ENCODE measurements around the gene HPX. TPM values are rescaled to one million over a fixed set of nuclear protein-coding genes. Genes with fewer than 3 reads are reported as not detected.
A peak's percentile ranks its signal among the peaks of the same experiment; 100 is the strongest.

The HPX gene
- total RNA-seq, 1 donor from 2014 or later: 1.7 TPM

DNA sequence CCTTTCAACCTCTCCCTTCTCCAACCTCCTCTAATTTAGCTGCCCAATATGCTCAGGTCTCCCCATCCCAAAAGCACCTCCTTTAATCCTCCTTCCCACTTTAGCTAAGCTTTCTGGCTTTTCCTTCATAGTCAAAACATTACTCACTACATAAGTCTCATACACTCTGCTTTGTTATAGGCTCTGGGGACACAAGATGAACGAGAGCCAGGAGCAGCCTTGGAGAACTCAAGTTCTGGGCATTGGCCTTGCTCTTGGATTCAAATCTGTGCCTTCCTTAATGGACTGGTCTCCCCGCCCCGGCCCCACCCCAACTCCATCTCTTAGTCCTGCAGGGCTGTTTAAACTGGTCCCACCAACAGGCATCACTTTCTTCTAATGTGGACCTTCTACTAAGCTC is 11.4 kb upstream of the HPX start:
- Histone ChIP-seq H3K27me3 (ENCODE audit: low read depth) (no peaks in the 10 kb centered on the region), H3K4me1 (no peaks in the 10 kb centered on the region), H3K9me3 (no peaks in the 10 kb centered on the region), H3K36me3 (peaks cover 94% of the 10 kb centered on the region), H3K4me3 (no peak overlapping the region), H3K27ac (no peak overlapping the region)
- ATAC-seq (no peak), DNase-seq (no peak)
- intact Hi-C loops (cut with DNase I): no loop called here
- TF ChIP-seq, protein P1, sequence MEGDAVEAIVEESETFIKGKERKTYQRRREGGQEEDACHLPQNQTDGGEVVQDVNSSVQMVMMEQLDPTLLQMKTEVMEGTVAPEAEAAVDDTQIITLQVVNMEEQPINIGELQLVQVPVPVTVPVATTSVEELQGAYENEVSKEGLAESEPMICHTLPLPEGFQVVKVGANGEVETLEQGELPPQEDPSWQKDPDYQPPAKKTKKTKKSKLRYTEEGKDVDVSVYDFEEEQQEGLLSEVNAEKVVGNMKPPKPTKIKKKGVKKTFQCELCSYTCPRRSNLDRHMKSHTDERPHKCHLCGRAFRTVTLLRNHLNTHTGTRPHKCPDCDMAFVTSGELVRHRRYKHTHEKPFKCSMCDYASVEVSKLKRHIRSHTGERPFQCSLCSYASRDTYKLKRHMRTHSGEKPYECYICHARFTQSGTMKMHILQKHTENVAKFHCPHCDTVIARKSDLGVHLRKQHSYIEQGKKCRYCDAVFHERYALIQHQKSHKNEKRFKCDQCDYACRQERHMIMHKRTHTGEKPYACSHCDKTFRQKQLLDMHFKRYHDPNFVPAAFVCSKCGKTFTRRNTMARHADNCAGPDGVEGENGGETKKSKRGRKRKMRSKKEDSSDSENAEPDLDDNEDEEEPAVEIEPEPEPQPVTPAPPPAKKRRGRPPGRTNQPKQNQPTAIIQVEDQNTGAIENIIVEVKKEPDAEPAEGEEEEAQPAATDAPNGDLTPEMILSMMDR (IDR thresholded peaks at IDR 0.05): no peak

DNA sequence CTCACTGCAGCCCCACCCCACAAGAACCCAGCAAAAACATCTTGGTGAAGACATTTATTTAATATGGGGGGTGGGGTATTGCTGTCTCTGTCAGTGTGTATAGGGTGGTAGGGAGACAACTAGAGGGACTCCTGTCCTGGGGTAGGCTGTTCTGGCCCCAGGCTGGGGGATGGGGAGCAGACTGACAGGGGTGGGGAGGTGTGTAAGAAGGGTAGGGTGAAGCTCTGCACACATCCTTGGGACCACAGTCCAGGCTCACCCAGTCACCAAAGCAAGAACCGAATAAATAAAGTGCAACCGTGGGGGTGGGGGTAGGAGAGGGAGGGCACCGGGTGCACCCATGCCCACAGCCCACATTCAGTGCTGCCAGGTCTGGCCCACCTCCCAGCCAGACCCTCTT is 7.8 kb upstream of the HPX start:
- Histone ChIP-seq H3K36me3 (peaks cover 57% of the 10 kb centered on the region), H3K9me3 (no peaks in the 10 kb centered on the region), H3K4me3 (no peak overlapping the region), H3K4me1 (no peaks in the 10 kb centered on the region), H3K27ac (no peak overlapping the region), H3K27me3 (ENCODE audit: low read depth) (no peaks in the 10 kb centered on the region)
- no peak for ATAC-seq
- intact Hi-C loops (cut with DNase I): no loop called here
- TF ChIP-seq, protein P1 (IDR thresholded peaks at IDR 0.05): no peak
- no peak for DNase-seq

DNA sequence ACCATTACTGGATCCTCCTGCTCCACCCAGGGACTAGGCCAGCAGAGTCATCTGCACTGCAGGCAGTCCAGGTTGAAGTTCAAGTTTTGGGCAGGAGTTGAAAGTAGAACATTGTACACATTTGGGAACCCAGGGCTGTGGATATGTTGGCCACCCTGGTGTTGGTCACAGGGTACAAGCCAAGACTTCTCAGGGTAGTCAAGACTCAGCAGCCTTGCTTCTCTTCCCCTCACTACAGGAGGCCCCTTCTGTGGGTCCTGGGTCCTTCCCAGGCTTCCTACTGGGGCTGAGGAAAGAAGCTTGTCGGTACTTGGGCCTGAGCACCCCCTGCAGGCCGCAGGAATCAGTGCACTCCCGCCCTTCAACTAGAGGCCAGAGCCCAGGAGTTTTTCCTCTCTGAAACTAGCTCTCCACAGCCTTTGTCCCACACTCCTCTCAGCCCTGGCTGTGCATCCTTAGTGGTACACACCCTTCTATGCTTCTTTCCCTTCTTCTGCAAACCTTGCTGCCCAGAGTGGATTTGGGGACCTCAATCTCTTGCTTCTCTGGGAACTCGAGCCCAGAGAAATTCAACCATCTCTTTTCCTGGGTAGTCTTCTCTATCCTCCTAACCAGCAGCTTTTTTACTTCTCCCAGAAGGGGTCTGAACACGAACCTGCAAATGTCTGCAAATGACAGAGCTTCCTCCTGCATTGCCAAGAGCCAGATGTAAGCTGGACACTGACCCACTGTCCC is 2.6 kb upstream of the HPX start:
- Histone ChIP-seq H3K4me3 (no peak overlapping the region), H3K9me3 (no peaks in the 10 kb centered on the region), H3K27me3 (ENCODE audit: low read depth) (no peaks in the 10 kb centered on the region), H3K36me3 (peaks cover 6% of the 10 kb centered on the region), H3K27ac (no peak overlapping the region), H3K4me1 (peaks cover 16% of the 10 kb centered on the region)
- ATAC-seq (peak; percentile 84 to 87), DNase-seq (peak; percentile 62)
- intact Hi-C loops (cut with DNase I): loop anchor here (5.0 kb wide), 1 partner anchor 66 kb away; no protein-coding TSS in a partner anchor
- TF ChIP-seq, protein P1 (IDR thresholded peaks at IDR 0.05): peak; percentile 88

DNA sequence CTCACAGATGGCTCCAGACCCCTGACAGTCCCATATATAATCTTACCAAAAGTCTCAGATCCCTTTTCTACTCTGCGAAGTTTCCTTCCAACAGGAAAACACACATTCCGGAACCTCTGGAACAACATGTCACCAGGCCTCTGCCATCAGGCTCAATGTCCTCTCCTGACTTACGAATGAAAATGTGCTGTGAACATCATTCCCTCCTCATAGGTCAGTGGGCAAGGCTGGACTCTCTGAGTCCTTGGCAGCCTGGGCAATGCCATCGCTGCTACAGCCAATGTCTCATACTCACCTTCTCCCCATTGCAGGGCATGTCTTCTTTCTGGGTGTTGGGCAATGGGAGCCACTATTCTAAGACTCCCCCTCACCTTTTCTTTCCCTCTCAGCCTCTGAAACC is 1.7 kb upstream of the HPX start:
- Histone ChIP-seq H3K27ac (no peak overlapping the region), H3K9me3 (no peaks in the 10 kb centered on the region), H3K27me3 (ENCODE audit: low read depth) (no peaks in the 10 kb centered on the region), H3K4me3 (no peak overlapping the region), H3K36me3 (peaks cover 2% of the 10 kb centered on the region), H3K4me1 (peaks cover 16% of the 10 kb centered on the region)
- DNase-seq (no peak), ATAC-seq (no peak)
- TF ChIP-seq, protein P1 (IDR thresholded peaks at IDR 0.05): no peak
- intact Hi-C loops (cut with DNase I): loop anchor here (5.0 kb wide), 1 partner anchor 65 kb away; no protein-coding TSS in a partner anchor

DNA sequence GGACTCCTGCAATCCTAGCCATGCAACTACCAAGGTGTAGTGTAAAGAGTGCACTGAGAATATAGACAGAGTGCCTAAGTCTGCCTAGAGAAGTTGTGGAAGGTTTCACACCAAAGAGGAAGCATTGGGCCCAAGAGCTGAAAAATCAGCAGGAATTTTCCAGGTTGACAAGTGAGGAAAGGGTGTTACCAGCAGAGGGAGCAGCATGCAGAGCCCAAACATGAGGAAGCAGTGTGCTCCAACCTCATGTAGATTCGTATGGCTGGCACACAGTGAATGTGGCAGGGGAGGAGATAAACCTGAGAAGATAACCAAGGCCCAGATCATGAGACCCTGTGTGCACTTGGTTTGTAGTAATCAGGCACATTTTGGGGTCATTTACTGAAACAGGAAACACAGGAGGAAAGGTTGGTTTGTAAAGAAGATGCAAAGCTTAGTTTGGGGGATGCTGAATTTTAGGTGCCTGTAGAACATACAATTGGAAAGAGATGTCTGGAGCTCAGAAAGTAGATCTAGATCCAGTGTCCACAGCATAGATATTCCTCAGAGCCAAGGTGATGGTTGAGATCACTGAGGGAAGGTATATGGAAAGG is 1.7 kb downstream of the HPX start:
- TF ChIP-seq, protein P1 (IDR thresholded peaks at IDR 0.05): peak; percentile 66

More for the DNA sequence above, 1.7 kb downstream of the HPX start:
- Histone ChIP-seq H3K4me3 (no peak overlapping the region), H3K36me3 (no peaks in the 10 kb centered on the region), H3K27me3 (ENCODE audit: low read depth) (no peaks in the 10 kb centered on the region), H3K9me3 (no peaks in the 10 kb centered on the region), H3K4me1 (peaks cover 16% of the 10 kb centered on the region), H3K27ac (no peak overlapping the region)
- intact Hi-C loops (cut with DNase I): no loop called here
- ATAC-seq (peak; percentile 48 to 70), DNase-seq (no peak)

Data from lower lobe of right lung (tissue), 2 donors.